Measurements from ENCODE around the gene PDE8A. TPM values are rescaled to one million over a fixed set of nuclear protein-coding genes. Genes with fewer than 3 reads are reported as not detected.
A peak's percentile ranks its signal among the peaks of the same experiment; 100 is the strongest.

Gene PDE8A
- total and polyA plus RNA-seq, 2 donors (not counting 1 experiment from before 2014, with no cell fraction given): 17.4 to 51.1 TPM

DNA sequence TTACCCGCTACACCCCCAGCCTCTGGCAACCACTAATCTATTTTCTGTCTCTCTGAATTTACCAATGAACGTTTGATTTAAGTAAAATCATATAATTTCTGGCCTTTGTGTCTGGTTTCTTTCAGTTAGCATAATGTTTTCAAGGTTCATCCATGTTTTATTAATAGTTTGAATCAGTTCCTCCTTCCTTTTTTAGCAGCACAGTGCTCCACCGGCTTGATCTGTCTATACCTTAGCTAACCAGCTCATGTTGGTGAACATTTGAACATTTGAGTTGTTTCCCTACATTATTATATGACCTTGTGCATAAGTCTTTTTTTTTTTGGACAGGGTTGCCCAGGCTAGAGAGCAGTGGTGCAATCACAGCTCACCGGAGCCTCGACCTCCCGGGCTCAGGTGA is 33.3 kb downstream of the PDE8A start:
- 93% methylated on average over 3 of the region's 6 CpGs for WGBS (ENCODE audit: insufficient coverage)
- peak overlapping the region; percentile 29 to 72 for H3K27ac ChIP-seq (ENCODE audit: low read length in 2 of 2)
- H3K4me3 Mint-ChIP-seq: peak overlapping the region; percentile 43
- H3K79me2 ChIP-seq (ENCODE audit: control insufficient read depth, insufficient read depth, low read length): peaks cover 70% of the 10 kb centered on the region
- POLR2A ChIA-PET: interaction anchor here (0.7 to 1.3 kb wide), 3 partner anchors 34 to 755 kb away, joined by 3 to 6 read pairs (median 5); no protein-coding TSS in a partner anchor
- intact Hi-C loops (cut with micrococcal nuclease): loop anchor here (5.0 kb wide), 1 partner anchor 32 kb away; no protein-coding TSS in a partner anchor
- H4K20me1 ChIP-seq (ENCODE audit: control insufficient read depth, insufficient read depth, low read length, poor library complexity, severe bottlenecking): no peaks in the 10 kb centered on the region
- H3K9me3 ChIP-seq (ENCODE audit: control extremely low read depth in 1 of 3, control insufficient read depth in 2 of 3, insufficient read depth in 1 of 3, low read length in 2 of 3): no peaks in the 10 kb centered on the region
- H3K4me3 ChIP-seq (ENCODE audit: control extremely low read depth in 1 of 5, extremely low read depth in 1 of 5, insufficient read depth in 1 of 5, low read depth in 2 of 5, low read length in 4 of 5): no peak overlapping the region
- H3K4me2 ChIP-seq (replicated peaks; ENCODE audit: low read depth, low read length, poor library complexity, severe bottlenecking): peak overlapping the region; percentile 74
- H3K36me3 ChIP-seq (replicated peaks in 1 of 2; ENCODE audit: control extremely low read depth in 1 of 2, control insufficient read depth in 1 of 2, extremely low read depth in 1 of 2, insufficient read depth in 2 of 2, low read length in 1 of 2): no peaks in the 10 kb centered on the region
- H3K27me3 ChIP-seq (replicated peaks in 1 of 4; ENCODE audit: control extremely low read depth in 1 of 4, control insufficient read depth in 3 of 4, insufficient read depth in 4 of 4, low read length in 3 of 4): no peaks in the 10 kb centered on the region
- peak overlapping the region; percentile 15 for H2AFZ ChIP-seq (ENCODE audit: insufficient read depth, low read depth, low read length, poor library complexity, severe bottlenecking)
- H3K27ac Mint-ChIP-seq: peak overlapping the region; percentile 7
- H3K4me1 Mint-ChIP-seq: peaks cover 48% of the 10 kb centered on the region
- H3K27me3 Mint-ChIP-seq: no peaks in the 10 kb centered on the region
- peaks cover 39 to 43% of the 10 kb centered on the region in 2 donors for H3K4me1 ChIP-seq (ENCODE audit: control insufficient read depth in 2 of 2, insufficient read depth in 2 of 2, low read length in 2 of 2)
- H3K9me3 Mint-ChIP-seq (ENCODE audit: insufficient read depth): no peaks in the 10 kb centered on the region
- H3K9ac ChIP-seq (ENCODE audit: low read length): peak overlapping the region; percentile 15
- DNase-seq (peak; percentile 20), ATAC-seq (ENCODE audit: low read depth) (no peak)
- CTCF ChIA-PET: interaction anchor here (0.7 to 3.3 kb wide), 6 partner anchors 28 to 426 kb away, joined by 3 to 10 read pairs (median 4); no protein-coding TSS in a partner anchor
- TF ChIP-seq EZH2 (IDR thresholded peaks at IDR 0.05; ENCODE audit: borderline replicate concordance, insufficient read depth, low read depth, low read length, poor library complexity, severe bottlenecking): no peak
- TF ChIP-seq, protein P1, sequence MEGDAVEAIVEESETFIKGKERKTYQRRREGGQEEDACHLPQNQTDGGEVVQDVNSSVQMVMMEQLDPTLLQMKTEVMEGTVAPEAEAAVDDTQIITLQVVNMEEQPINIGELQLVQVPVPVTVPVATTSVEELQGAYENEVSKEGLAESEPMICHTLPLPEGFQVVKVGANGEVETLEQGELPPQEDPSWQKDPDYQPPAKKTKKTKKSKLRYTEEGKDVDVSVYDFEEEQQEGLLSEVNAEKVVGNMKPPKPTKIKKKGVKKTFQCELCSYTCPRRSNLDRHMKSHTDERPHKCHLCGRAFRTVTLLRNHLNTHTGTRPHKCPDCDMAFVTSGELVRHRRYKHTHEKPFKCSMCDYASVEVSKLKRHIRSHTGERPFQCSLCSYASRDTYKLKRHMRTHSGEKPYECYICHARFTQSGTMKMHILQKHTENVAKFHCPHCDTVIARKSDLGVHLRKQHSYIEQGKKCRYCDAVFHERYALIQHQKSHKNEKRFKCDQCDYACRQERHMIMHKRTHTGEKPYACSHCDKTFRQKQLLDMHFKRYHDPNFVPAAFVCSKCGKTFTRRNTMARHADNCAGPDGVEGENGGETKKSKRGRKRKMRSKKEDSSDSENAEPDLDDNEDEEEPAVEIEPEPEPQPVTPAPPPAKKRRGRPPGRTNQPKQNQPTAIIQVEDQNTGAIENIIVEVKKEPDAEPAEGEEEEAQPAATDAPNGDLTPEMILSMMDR (IDR thresholded peaks at IDR 0.05): no peak

DNA sequence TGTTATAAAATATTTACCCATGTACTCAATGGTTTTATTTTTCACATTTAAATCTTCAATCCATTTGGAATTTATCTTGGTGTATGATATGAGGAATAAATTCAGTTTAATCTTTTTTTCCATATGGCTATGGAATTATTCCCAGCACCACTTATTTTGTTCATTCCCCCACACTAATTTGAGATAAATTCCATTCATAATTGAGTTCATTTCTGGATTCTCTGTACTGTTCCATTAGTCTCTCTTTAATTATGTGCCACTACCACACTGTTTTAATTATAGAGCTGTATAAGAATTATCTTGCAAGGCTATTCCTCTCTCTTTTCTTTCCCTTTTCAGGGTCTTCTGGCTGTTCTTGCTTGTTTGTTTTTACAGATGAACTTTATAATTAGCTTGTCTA is 34.6 kb downstream of the PDE8A start:
- CTCF ChIA-PET: interaction anchor here (1.0 kb wide), 2 partner anchors 11 to 21 kb away, joined by 3 to 4 read pairs; no protein-coding TSS in a partner anchor
- POLR2A ChIA-PET: no interaction called here
- Histone ChIP-seq H3K27ac (ENCODE audit: low read length in 2 of 2) (peak overlapping the region in 1 of 2 donors; percentile 37), H2AFZ (ENCODE audit: insufficient read depth, low read depth, low read length, poor library complexity, severe bottlenecking) (no peak overlapping the region), H3K36me3 (replicated peaks in 1 of 2; ENCODE audit: control extremely low read depth in 1 of 2, control insufficient read depth in 1 of 2, extremely low read depth in 1 of 2, insufficient read depth in 2 of 2, low read length in 1 of 2) (no peaks in the 10 kb centered on the region), H3K79me2 (ENCODE audit: control insufficient read depth, insufficient read depth, low read length) (peaks cover 83% of the 10 kb centered on the region), H3K27me3 (replicated peaks in 1 of 4; ENCODE audit: control extremely low read depth in 1 of 4, control insufficient read depth in 3 of 4, insufficient read depth in 4 of 4, low read length in 3 of 4) (no peaks in the 10 kb centered on the region), H4K20me1 (ENCODE audit: control insufficient read depth, insufficient read depth, low read length, poor library complexity, severe bottlenecking) (no peaks in the 10 kb centered on the region), H3K4me2 (replicated peaks; ENCODE audit: low read depth, low read length, poor library complexity, severe bottlenecking) (no peak overlapping the region), H3K4me1 (ENCODE audit: control insufficient read depth in 2 of 2, insufficient read depth in 2 of 2, low read length in 2 of 2) (peaks cover 26 to 30% of the 10 kb centered on the region in 2 donors), H3K9me3 (ENCODE audit: control extremely low read depth in 1 of 3, control insufficient read depth in 2 of 3, insufficient read depth in 1 of 3, low read length in 2 of 3) (no peaks in the 10 kb centered on the region), H3K9ac (ENCODE audit: low read length) (no peak overlapping the region), H3K4me3 (ENCODE audit: control extremely low read depth in 1 of 5, extremely low read depth in 1 of 5, insufficient read depth in 1 of 5, low read depth in 2 of 5, low read length in 4 of 5) (no peak overlapping the region)
- TF ChIP-seq EZH2 (IDR thresholded peaks at IDR 0.05; ENCODE audit: borderline replicate concordance, insufficient read depth, low read depth, low read length, poor library complexity, severe bottlenecking): no peak
- TF ChIP-seq, protein P1 (IDR thresholded peaks at IDR 0.05): no peak
- DNase-seq (no peak), ATAC-seq (ENCODE audit: low read depth) (no peak)
- Mint-ChIP-seq H3K9me3 (ENCODE audit: insufficient read depth) (no peaks in the 10 kb centered on the region), H3K27me3 (no peaks in the 10 kb centered on the region), H3K4me1 (peaks cover 34% of the 10 kb centered on the region), H3K4me3 (no peak overlapping the region), H3K27ac (no peak overlapping the region)
- intact Hi-C loops (cut with micrococcal nuclease): no loop called here

Data from B cell (primary cell).